HepG2 (cell line): Measurements from ENCODE around the gene TOMM40L. TPM values are rescaled to one million over a fixed set of nuclear protein-coding genes. Genes with fewer than 3 reads are reported as not detected.

ENCODE experiments used
- AGO2 ChIP-seq: fragments of 200-400 bp; formaldehyde crosslinking; optimal IDR thresholded peaks from 2 replicates; pipeline ENCODE3; 2017; ENCODE audit warnings: mild to moderate bottlenecking, low read depth, low read length, moderate library complexity
- FLYWCH1 ChIP-seq: sonication (generic); formaldehyde crosslinking; IDR thresholded peaks from 2 replicates; pipeline ENCODE4 v1.8.1; 2023; ENCODE audit warnings: mild to moderate bottlenecking, missing genetic modification reagents
- FOXO1 ChIP-seq: sonication (generic); formaldehyde crosslinking; IDR thresholded peaks from 2 replicates; pipeline ENCODE4 v1.4.0; 2020; ENCODE audit warnings: missing genetic modification reagents
- FOXP1 ChIP-seq, 2 experiments: fragments of 450-650 bp in 1 of 2; IDR thresholded peaks; 2 replicates each; pipeline ENCODE4 v1.6.1; 2017 to 2018; ENCODE audit warnings: antibody characterized with exemption in 1 of 2
- KDM4B ChIP-seq: sonication (generic); formaldehyde crosslinking; IDR thresholded peaks from 2 replicates; pipeline ENCODE4 v1.4.0; 2020; ENCODE audit warnings: missing genetic modification reagents
- MAZ ChIP-seq, 2 experiments: sonication (generic) in 1 of 2; formaldehyde crosslinking in 1 of 2; IDR thresholded peaks; 2 replicates each; pipeline versions ENCODE4 v1.5.0 to v1.6.1; 2012 to 2020; ENCODE audit warnings: low read depth in 2 of 2, mild to moderate bottlenecking in 2 of 2, borderline replicate concordance in 1 of 2, improper control_type of control experiment in 1 of 2, low read length in 1 of 2, missing genetic modification reagents in 1 of 2, moderate library complexity in 1 of 2
- POGZ ChIP-seq: sonication (generic); formaldehyde crosslinking; IDR thresholded peaks from 2 replicates; pipeline ENCODE4 v1.4.0; 2020; ENCODE audit warnings: mild to moderate bottlenecking, missing genetic modification reagents
- POLR2G ChIP-seq: fragments of 200-400 bp; formaldehyde crosslinking; IDR thresholded peaks from 2 replicates; pipeline ENCODE4 v1.6.1; 2018; ENCODE audit warnings: mild to moderate bottlenecking, low read depth, low read length, moderate library complexity
- U2AF2 ChIP-seq: fragments of 200-400 bp; formaldehyde crosslinking; IDR thresholded peaks from 2 replicates; pipeline ENCODE4 v1.6.1; 2017; ENCODE audit warnings: low read depth, mild to moderate bottlenecking, low read length
- ZFP36L2 ChIP-seq: sonication (generic); formaldehyde crosslinking; IDR thresholded peaks from 2 replicates; pipeline ENCODE4 v1.4.0; 2020; ENCODE audit warnings: missing genetic modification reagents
- ZNF136 ChIP-seq: sonication (generic); formaldehyde crosslinking; IDR thresholded peaks from 2 replicates; pipeline ENCODE4 v1.8.1; 2022; ENCODE audit warnings: low read depth, mild to moderate bottlenecking, moderate library complexity, missing genetic modification reagents
- ZNF549 ChIP-seq: sonication (generic); formaldehyde crosslinking; IDR thresholded peaks from 2 replicates; pipeline ENCODE4 v1.5.0; 2020; ENCODE audit warnings: missing genetic modification reagents
- ZNF562 ChIP-seq: sonication (generic); formaldehyde crosslinking; IDR thresholded peaks from 2 replicates; pipeline ENCODE4 v1.8.0; 2022; ENCODE audit warnings: missing genetic modification reagents, borderline replicate concordance
- ZNF670 ChIP-seq: sonication (generic); formaldehyde crosslinking; IDR thresholded peaks from 2 replicates; pipeline ENCODE4 v1.8.0; 2022; ENCODE audit warnings: mild to moderate bottlenecking, missing genetic modification reagents, borderline replicate concordance
- ZNF816 ChIP-seq: sonication (generic); formaldehyde crosslinking; IDR thresholded peaks from 2 replicates; pipeline ENCODE4 v1.8.0; 2022; ENCODE audit warnings: missing genetic modification reagents, mild to moderate bottlenecking, borderline replicate concordance
- polyA plus RNA-seq, 8 experiments: library from polyadenylated mRNA; depleted of rRNA in 3 of 8; stranded (reverse) in 7 of 8; unstranded in 1 of 8; fragments of >200 nt; fragmentation: Illumina TruSeq in 4 of 8; extraction: Trizol in 4 of 8; gene quantifications; 2 replicates each; pipeline versions ENCODE4 v1.2.1 to v1.2.3, GENCODE V29; 2011 to 2016; ENCODE audit warnings: low read depth in 4 of 8, missing spikeins in 1 of 8, mixed read lengths in 1 of 8; ENCODE audit not compliant: insufficient read depth in 1 of 8
- total RNA-seq, 5 experiments: library from RNA; depleted of rRNA; stranded (reverse); fragments of >200 nt; fragmentation: Illumina TruSeq; extraction: Trizol; gene quantifications; 2 replicates each; pipeline ENCODE4 v1.2.3, GENCODE V29; 2016; ENCODE audit warnings: low read depth in 1 of 5
- TF ChIP-seq, protein P1 (sequence below): sonication (generic); formaldehyde crosslinking; IDR thresholded peaks from 2 replicates; pipeline ENCODE4 v1.5.0; 2020; ENCODE audit warnings: missing genetic modification reagents
- TF ChIP-seq, protein P2 (sequence below): fragments of 450-650 bp; IDR thresholded peaks from 2 replicates; pipeline ENCODE4 v1.6.1; 2017; ENCODE audit warnings: mild to moderate bottlenecking
- TF ChIP-seq, protein P3 (sequence below): sonication (generic); formaldehyde crosslinking; IDR thresholded peaks from 2 replicates; pipeline ENCODE4 v1.4.0; 2020; ENCODE audit warnings: missing genetic modification reagents
- TF ChIP-seq, protein P4 (sequence below): sonication (generic); formaldehyde crosslinking; conservative IDR thresholded peaks from 2 replicates; pipeline ENCODE4 v1.8.0; 2022; ENCODE audit warnings: missing genetic modification reagents

Gene TOMM40L
- total and polyA plus RNA-seq, 2 of the 13 experiments (the other 11 are each of a cell fraction or from before 2014, with no cell fraction given) = 14.1 to 26.2 TPM

DNA sequence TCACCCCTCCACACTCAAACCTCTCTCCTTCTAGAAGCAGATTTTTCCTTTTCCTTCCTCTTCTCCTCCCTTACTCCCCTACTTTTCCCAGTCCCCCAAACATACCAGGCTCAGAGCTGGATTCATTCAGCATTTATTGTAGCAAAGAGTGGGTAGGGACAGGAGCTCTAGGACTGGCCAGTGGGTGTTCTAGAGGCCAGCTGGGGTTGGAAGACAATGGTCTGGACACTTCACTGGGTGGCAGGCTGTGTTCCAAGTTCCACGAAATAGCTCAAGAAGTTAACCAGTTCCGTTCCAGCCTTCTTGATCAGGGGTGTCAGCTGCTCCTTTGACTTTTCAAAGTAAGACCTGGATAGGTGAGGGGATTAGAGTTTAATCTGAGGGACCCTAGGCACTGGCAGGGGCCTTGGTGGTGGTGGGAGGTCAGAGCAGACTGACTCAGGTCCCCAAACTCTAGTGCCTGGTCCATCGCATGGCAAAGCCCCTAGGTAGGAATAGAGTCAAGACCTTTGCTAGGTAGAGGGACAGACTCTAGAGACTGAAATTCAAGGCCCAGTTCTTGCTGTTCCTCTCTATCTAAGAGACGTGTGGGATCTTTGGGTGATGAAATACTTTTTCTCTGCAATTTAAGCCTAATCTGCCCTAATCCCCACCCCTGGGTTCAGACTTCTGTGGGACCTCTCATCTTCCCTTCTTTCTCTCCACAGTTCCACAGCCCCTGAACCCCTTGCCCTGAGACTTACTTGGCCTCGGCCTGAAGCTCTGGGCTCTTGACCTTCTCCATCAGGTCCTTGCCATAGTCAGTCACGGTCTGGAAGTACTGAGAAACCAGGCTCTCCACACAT lies 3.5 kb upstream of the TOMM40L start (continued):
- TF ChIP-seq, protein P1, sequence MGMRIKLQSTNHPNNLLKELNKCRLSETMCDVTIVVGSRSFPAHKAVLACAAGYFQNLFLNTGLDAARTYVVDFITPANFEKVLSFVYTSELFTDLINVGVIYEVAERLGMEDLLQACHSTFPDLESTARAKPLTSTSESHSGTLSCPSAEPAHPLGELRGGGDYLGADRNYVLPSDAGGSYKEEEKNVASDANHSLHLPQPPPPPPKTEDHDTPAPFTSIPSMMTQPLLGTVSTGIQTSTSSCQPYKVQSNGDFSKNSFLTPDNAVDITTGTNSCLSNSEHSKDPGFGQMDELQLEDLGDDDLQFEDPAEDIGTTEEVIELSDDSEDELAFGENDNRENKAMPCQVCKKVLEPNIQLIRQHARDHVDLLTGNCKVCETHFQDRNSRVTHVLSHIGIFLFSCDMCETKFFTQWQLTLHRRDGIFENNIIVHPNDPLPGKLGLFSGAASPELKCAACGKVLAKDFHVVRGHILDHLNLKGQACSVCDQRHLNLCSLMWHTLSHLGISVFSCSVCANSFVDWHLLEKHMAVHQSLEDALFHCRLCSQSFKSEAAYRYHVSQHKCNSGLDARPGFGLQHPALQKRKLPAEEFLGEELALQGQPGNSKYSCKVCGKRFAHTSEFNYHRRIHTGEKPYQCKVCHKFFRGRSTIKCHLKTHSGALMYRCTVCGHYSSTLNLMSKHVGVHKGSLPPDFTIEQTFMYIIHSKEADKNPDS (CRISPR knock-in tag) = no peak
- TF ChIP-seq, protein P2, sequence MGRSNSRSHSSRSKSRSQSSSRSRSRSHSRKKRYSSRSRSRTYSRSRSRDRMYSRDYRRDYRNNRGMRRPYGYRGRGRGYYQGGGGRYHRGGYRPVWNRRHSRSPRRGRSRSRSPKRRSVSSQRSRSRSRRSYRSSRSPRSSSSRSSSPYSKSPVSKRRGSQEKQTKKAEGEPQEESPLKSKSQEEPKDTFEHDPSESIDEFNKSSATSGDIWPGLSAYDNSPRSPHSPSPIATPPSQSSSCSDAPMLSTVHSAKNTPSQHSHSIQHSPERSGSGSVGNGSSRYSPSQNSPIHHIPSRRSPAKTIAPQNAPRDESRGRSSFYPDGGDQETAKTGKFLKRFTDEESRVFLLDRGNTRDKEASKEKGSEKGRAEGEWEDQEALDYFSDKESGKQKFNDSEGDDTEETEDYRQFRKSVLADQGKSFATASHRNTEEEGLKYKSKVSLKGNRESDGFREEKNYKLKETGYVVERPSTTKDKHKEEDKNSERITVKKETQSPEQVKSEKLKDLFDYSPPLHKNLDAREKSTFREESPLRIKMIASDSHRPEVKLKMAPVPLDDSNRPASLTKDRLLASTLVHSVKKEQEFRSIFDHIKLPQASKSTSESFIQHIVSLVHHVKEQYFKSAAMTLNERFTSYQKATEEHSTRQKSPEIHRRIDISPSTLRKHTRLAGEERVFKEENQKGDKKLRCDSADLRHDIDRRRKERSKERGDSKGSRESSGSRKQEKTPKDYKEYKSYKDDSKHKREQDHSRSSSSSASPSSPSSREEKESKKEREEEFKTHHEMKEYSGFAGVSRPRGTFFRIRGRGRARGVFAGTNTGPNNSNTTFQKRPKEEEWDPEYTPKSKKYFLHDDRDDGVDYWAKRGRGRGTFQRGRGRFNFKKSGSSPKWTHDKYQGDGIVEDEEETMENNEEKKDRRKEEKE = no peak
- TF ChIP-seq ZNF136 (CRISPR knock-in tag) = no peak
- TF ChIP-seq POLR2G = peak; percentile 71
- TF ChIP-seq KDM4B (CRISPR knock-in tag) = 0 out of 2 replicates have a peak, but pooled peaks have one; percentile 21
- no peak for TF ChIP-seq ZNF562
- TF ChIP-seq FOXO1 (CRISPR knock-in tag) = no peak
- TF ChIP-seq U2AF2 = no peak
- TF ChIP-seq, protein P3, sequence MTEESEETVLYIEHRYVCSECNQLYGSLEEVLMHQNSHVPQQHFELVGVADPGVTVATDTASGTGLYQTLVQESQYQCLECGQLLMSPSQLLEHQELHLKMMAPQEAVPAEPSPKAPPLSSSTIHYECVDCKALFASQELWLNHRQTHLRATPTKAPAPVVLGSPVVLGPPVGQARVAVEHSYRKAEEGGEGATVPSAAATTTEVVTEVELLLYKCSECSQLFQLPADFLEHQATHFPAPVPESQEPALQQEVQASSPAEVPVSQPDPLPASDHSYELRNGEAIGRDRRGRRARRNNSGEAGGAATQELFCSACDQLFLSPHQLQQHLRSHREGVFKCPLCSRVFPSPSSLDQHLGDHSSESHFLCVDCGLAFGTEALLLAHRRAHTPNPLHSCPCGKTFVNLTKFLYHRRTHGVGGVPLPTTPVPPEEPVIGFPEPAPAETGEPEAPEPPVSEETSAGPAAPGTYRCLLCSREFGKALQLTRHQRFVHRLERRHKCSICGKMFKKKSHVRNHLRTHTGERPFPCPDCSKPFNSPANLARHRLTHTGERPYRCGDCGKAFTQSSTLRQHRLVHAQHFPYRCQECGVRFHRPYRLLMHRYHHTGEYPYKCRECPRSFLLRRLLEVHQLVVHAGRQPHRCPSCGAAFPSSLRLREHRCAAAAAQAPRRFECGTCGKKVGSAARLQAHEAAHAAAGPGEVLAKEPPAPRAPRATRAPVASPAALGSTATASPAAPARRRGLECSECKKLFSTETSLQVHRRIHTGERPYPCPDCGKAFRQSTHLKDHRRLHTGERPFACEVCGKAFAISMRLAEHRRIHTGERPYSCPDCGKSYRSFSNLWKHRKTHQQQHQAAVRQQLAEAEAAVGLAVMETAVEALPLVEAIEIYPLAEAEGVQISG (CRISPR knock-in tag) = no peak
- TF ChIP-seq POGZ (CRISPR knock-in tag) = no peak
- no peak for TF ChIP-seq ZNF816
- TF ChIP-seq, protein P4, sequence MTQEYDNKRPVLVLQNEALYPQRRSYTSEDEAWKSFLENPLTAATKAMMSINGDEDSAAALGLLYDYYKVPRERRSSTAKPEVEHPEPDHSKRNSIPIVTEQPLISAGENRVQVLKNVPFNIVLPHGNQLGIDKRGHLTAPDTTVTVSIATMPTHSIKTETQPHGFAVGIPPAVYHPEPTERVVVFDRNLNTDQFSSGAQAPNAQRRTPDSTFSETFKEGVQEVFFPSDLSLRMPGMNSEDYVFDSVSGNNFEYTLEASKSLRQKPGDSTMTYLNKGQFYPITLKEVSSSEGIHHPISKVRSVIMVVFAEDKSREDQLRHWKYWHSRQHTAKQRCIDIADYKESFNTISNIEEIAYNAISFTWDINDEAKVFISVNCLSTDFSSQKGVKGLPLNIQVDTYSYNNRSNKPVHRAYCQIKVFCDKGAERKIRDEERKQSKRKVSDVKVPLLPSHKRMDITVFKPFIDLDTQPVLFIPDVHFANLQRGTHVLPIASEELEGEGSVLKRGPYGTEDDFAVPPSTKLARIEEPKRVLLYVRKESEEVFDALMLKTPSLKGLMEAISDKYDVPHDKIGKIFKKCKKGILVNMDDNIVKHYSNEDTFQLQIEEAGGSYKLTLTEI (CRISPR knock-in tag) = no peak
- no peak for TF ChIP-seq ZNF670 (CRISPR knock-in tag)
- TF ChIP-seq MAZ (IDR thresholded peaks at IDR 0.05; ENCODE audit: borderline replicate concordance, low read depth, low read length) = no peak
- no peak for TF ChIP-seq MAZ (CRISPR knock-in tag; IDR thresholded peaks at IDR 0.05; ENCODE audit: low read depth)
- TF ChIP-seq FLYWCH1 (CRISPR knock-in tag) = peak; percentile 85; the same call in 1 of the 2 replicates
- TF ChIP-seq FOXP1 (IDR thresholded peaks at IDR 0.05) = no peak
- TF ChIP-seq FOXP1 (CRISPR knock-in tag; IDR thresholded peaks at IDR 0.05) = no peak
- no peak for TF ChIP-seq ZNF549
- TF ChIP-seq ZFP36L2 (CRISPR knock-in tag) = no peak
- no peak for TF ChIP-seq AGO2
